ENCODE data around the gene CDK2AP2. TPM values are rescaled to one million over a fixed set of nuclear protein-coding genes. Genes with fewer than 3 reads are reported as not detected.

CDK2AP2 gene
- total and polyA plus RNA-seq, 2 donors (not counting 3 experiments of a cell fraction or from before 2014, with no cell fraction given), result 81.2 to 143 TPM

DNA sequence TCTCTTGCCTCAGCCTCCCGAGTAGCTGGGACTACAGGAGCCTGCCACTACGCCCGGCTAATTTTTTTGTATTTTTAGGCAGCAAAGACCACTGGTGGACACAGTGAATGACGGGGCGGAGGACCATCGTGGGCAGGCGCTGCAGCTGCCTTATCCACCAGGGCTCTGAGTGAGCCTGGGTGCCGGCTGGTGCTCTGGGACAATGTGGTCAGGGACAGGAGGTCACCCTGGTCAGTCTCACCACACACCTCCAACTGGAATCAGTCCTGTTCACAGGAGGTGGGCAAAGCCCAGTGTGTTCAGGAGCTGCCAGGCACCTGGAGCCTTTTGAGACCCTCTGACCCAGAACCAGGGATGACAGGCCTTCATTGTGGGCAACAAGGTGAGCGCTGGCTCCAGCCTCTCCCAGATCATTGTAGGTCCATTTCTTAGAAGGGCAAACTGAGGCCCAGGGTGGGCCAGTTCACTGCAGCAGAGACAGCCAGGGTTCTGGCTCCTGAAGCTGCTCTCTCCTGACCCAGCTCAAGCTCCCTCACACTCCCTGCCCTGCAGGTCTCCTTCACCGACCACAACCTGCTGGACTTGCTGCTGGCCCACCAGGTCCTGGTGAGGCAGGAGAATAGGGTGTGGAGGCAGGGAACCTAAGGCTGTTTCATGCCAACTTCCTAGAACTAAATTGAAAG, 31.0 kb upstream of the CDK2AP2 start:
- DNase-seq (ENCODE audit: low read depth, low spot score) (no peak), FAIRE-seq (no peak)
- no peak overlapping the region for H3K4me2 ChIP-seq (ENCODE audit: insufficient read depth, low read length)
- TF ChIP-seq GATA2 (IDR thresholded peaks at IDR 0.05; ENCODE audit: insufficient read depth, insufficient read length, low read depth, low read length) (no peak), POLR2AphosphoS5 (IDR thresholded peaks at IDR 0.05; ENCODE audit: insufficient read depth, low read depth, low read length) (no peak), MYC (IDR thresholded peaks at IDR 0.05; ENCODE audit: low read depth, low read length) (no peak)
- POLR2A ChIA-PET, result no interaction called here
- H3K9me1 ChIP-seq (replicated peaks; ENCODE audit: control insufficient read depth, extremely low read depth, insufficient read depth, low read length), result no peaks in the 10 kb centered on the region
- H3K36me3 ChIP-seq (ENCODE audit: control insufficient read depth in 2 of 2, extremely low read depth in 1 of 2, insufficient read depth in 2 of 2, low read length in 2 of 2), result no peaks in the 10 kb centered on the region
- H4K20me1 ChIP-seq (replicated peaks; ENCODE audit: control insufficient read depth, extremely low read depth, insufficient read depth, low read length), result no peaks in the 10 kb centered on the region
- BruUV-seq (replicated peaks), result no TSS peak
- dilution Hi-C loops (cut with MboI; ENCODE audit: extremely low pct_ligation_motif_present, low sequenced_read_pairs), result no loop called here
- no peaks in the 10 kb centered on the region for H3K9me3 ChIP-seq (replicated peaks; ENCODE audit: control insufficient read depth, insufficient read depth, low read length)
- intact Hi-C loops (cut with micrococcal nuclease), result no loop called here
- H3K27me3 ChIP-seq (ENCODE audit: control insufficient read depth in 2 of 2, insufficient read depth in 2 of 2, low read length in 2 of 2), result no peaks in the 10 kb centered on the region
- no peaks in the 10 kb centered on the region for H3K79me2 ChIP-seq (ENCODE audit: control insufficient read depth, insufficient read depth, low read length)
- no peak overlapping the region for H3K9ac ChIP-seq (replicated peaks; ENCODE audit: extremely low read depth, insufficient read depth, low read length)
- H3K27ac ChIP-seq (ENCODE audit: insufficient read depth, low read depth, low read length), result no peak overlapping the region
- no peak overlapping the region for H2AFZ ChIP-seq (ENCODE audit: low read depth, low read length)
- H3K4me1 ChIP-seq (ENCODE audit: control insufficient read depth, extremely low read depth, insufficient read depth, low read length), result no peaks in the 10 kb centered on the region
- H3K4me3 ChIP-seq (replicated peaks in 1 of 3; ENCODE audit: insufficient read depth in 1 of 3, low read depth in 1 of 3, low read length in 3 of 3), result no peak overlapping the region
- CTCF ChIA-PET, result no interaction called here

DNA sequence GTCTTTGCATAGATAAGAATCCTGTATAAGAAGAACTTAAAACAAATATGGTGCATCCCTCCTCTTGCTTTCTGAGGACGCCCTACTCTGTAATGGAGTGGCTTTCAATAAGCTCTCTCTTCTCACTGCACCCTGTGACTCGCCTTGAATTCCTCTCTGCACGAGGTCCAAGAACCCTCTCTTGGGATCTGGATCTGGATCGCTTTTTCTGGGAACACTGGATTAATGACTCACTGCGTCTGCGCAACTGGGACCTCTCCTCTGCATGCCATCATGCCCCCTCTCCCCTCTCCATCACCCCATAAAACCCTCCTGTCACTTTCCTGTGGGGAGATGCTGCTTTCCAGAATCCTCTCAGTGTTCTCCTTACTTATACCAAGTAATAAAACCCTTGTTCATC, 30.3 kb upstream of the CDK2AP2 start:
- H3K36me3 ChIP-seq (ENCODE audit: control insufficient read depth in 2 of 2, extremely low read depth in 1 of 2, insufficient read depth in 2 of 2, low read length in 2 of 2), result no peaks in the 10 kb centered on the region
- POLR2A ChIA-PET, result no interaction called here
- dilution Hi-C loops (cut with MboI; ENCODE audit: extremely low pct_ligation_motif_present, low sequenced_read_pairs), result no loop called here
- no peaks in the 10 kb centered on the region for H3K27me3 ChIP-seq (ENCODE audit: control insufficient read depth in 2 of 2, insufficient read depth in 2 of 2, low read length in 2 of 2)
- no peak overlapping the region for H3K4me3 ChIP-seq (replicated peaks in 1 of 3; ENCODE audit: insufficient read depth in 1 of 3, low read depth in 1 of 3, low read length in 3 of 3)
- no peak overlapping the region for H3K27ac ChIP-seq (ENCODE audit: insufficient read depth, low read depth, low read length)
- H3K9me3 ChIP-seq (replicated peaks; ENCODE audit: control insufficient read depth, insufficient read depth, low read length), result peaks cover 3% of the 10 kb centered on the region
- FAIRE-seq (no peak), DNase-seq (ENCODE audit: low read depth, low spot score) (no peak)
- no peaks in the 10 kb centered on the region for H3K9me1 ChIP-seq (replicated peaks; ENCODE audit: control insufficient read depth, extremely low read depth, insufficient read depth, low read length)
- TF ChIP-seq FOS (IDR thresholded peaks at IDR 0.05; ENCODE audit: borderline replicate concordance, insufficient read depth, low read length) (no peak), GATA2 (IDR thresholded peaks at IDR 0.05; ENCODE audit: insufficient read depth, insufficient read length, low read depth, low read length) (no peak), POLR2A (IDR thresholded peaks at IDR 0.05; ENCODE audit: low read depth, low read length) (no peak)
- TF ChIP-seq, protein P1, sequence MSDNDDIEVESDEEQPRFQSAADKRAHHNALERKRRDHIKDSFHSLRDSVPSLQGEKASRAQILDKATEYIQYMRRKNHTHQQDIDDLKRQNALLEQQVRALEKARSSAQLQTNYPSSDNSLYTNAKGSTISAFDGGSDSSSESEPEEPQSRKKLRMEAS (IDR thresholded peaks at IDR 0.05; ENCODE audit: insufficient read depth, insufficient read length), result no peak
- no peak overlapping the region for H2AFZ ChIP-seq (ENCODE audit: low read depth, low read length)
- H3K9ac ChIP-seq (replicated peaks; ENCODE audit: extremely low read depth, insufficient read depth, low read length), result no peak overlapping the region
- intact Hi-C loops (cut with micrococcal nuclease), result no loop called here
- CTCF ChIA-PET, result no interaction called here
- no peaks in the 10 kb centered on the region for H3K79me2 ChIP-seq (ENCODE audit: control insufficient read depth, insufficient read depth, low read length)
- BruUV-seq (replicated peaks), result no TSS peak
- H3K4me1 ChIP-seq (ENCODE audit: control insufficient read depth, extremely low read depth, insufficient read depth, low read length), result no peaks in the 10 kb centered on the region
- no peak overlapping the region for H3K4me2 ChIP-seq (ENCODE audit: insufficient read depth, low read length)
- no peaks in the 10 kb centered on the region for H4K20me1 ChIP-seq (replicated peaks; ENCODE audit: control insufficient read depth, extremely low read depth, insufficient read depth, low read length)

Data from endothelial cell of umbilical vein (primary cell).